Ovary (tissue), 3 donors: Measurements from ENCODE around the gene INPP5A.

Experiments
- CTCF ChIP-seq, 3 donors: fragments of 450-650 bp in 2 of 3; fragments of 200-600 bp in 1 of 3; IDR thresholded peaks; one replicate each; pipeline versions ENCODE4 v1.5.1 to v1.8.0; 2016 to 2022; ENCODE audit warnings: antibody characterized with exemption in 3 of 3, mild to moderate bottlenecking in 1 of 3
- POLR2A ChIP-seq: fragments of 450-650 bp; IDR thresholded peaks from one replicate; pipeline ENCODE4 v1.6.1; 2017; ENCODE audit warnings: antibody characterized with exemption, mild to moderate bottlenecking, moderate library complexity
- donor health status: DM: no; HTN: no; CAD: no.

- no peak for TF ChIP-seq CTCF (IDR thresholded peaks at IDR 0.05)
- no peak for TF ChIP-seq POLR2A
These were observed 109.0 kb downstream of the INPP5A start for GRCh38 chr10:132646443-132647097.
